ENCODE results near the gene CCDC85C. TPM values are rescaled to one million over a fixed set of nuclear protein-coding genes. Genes with fewer than 3 reads are reported as not detected.

The CCDC85C gene
- total RNA-seq, 1 experiment from 2014 or later, result 42.3 TPM

GRCh38 chr14:99518441-99519346, 85.3 kb downstream of the CCDC85C start (continued):
- TF ChIP-seq ZBTB33 (IDR thresholded peaks at IDR 0.05; ENCODE audit: extremely low read depth, insufficient replicate concordance, low read length) (no peak), FOSL1 (IDR thresholded peaks at IDR 0.05; ENCODE audit: low read depth) (no peak), CBX3 (IDR thresholded peaks at IDR 0.05; ENCODE audit: low read depth) (no peak)

- Histone ChIP-seq H3K9me2 (ENCODE audit: insufficient read depth) (no peaks in the 10 kb centered on the region), H3K4me1 (ENCODE audit: control insufficient read depth in 1 of 2, insufficient read depth in 2 of 2, low read length in 2 of 2) (no peaks in the 10 kb centered on the region; a peak in 2 of 4 replicates), H2AFZ (ENCODE audit: low read depth, low read length, poor library complexity, severe bottlenecking) (no peak overlapping the region), H4K20me1 (ENCODE audit: insufficient read depth) (no peaks in the 10 kb centered on the region), H3K9ac (ENCODE audit: low read length) (no peak overlapping the region), H3K9me3 (ENCODE audit: control insufficient read depth in 1 of 2, insufficient read depth in 1 of 2, low read depth in 1 of 2, low read length in 2 of 2) (no peaks in the 10 kb centered on the region), H3K36me3 (ENCODE audit: control insufficient read depth in 1 of 2, insufficient read depth in 2 of 2, low read length in 2 of 2) (peaks cover 0 to 4% of the 10 kb centered on the region in 2 experiments; a peak in 1 of 4 replicates), H3K27ac (ENCODE audit: low read depth, low read length) (no peak overlapping the region), H3K4me2 (ENCODE audit: low read length) (no peak overlapping the region), H3K27me3 (ENCODE audit: insufficient read depth, low read length) (no peaks in the 10 kb centered on the region), H3K4me3 (replicated peaks in 1 of 2; ENCODE audit: low read depth in 1 of 2, low read length in 2 of 2) (no peak overlapping the region), H3K79me2 (ENCODE audit: insufficient read depth, low read length) (peaks cover 4% of the 10 kb centered on the region; the same call in 1 of the 2 replicates)
- POLR2A ChIA-PET, result no interaction called here
- intact Hi-C loops (cut with micrococcal nuclease), result loop anchor here (1.0 kb wide), 3 partner anchors 111 to 367 kb away; no protein-coding TSS in a partner anchor
- CTCF ChIA-PET, result interaction anchor here (1.3 kb wide), 1 partner anchor 111 kb away, joined by 3 read pairs; no protein-coding TSS in a partner anchor
- ATAC-seq (peak; percentile 21), DNase-seq (ENCODE audit: low read depth, low spot score) (no peak)
- RAD21 ChIA-PET (ENCODE audit: low non-redundant PET in 1 of 2, low total read pairs in 2 of 2, uncharacterized antibody in 2 of 2, unreplicated experiment in 2 of 2), result no interaction called here
- BruUV-seq (replicated peaks), result no TSS peak
- TF ChIP-seq EZH2 (IDR thresholded peaks at IDR 0.05), result no peak
- no peak for TF ChIP-seq SRF (IDR thresholded peaks at IDR 0.05; ENCODE audit: low read depth)
Measured at GRCh38 chr14:99517643-99518381, 86.2 kb downstream of the CCDC85C start.

Measured in HCT116 (cell line).